HG02870 (cell line): ENCODE results near the gene OR2T1.
"Not testable (repeated sequence)": the region's sequence is repeated elsewhere in the genome, so short reads cannot be mapped to it uniquely, and the experiment has no call there.

Experiments
- ATAC-seq: cut with Tn5 transposase; IDR thresholded peaks from one replicate; pipeline ENCODE4 v1.9.1; 2021; ENCODE audit warnings: mild to moderate bottlenecking, moderate library complexity; ENCODE audit not compliant: unreplicated experiment

OR2T1 gene

GRCh38 chr1:248433811-248434415 lies 31.1 kb downstream of the OR2T1 start:
- ATAC-seq: not testable (repeated sequence)

- not testable (repeated sequence) for ATAC-seq
Observed at GRCh38 chr1:248434913-248435312, 32.1 kb downstream of the OR2T1 start.

- ATAC-seq: peak; percentile 74
Observed at GRCh38 chr1:248436303-248436702, 33.5 kb downstream of the OR2T1 start.

- peak; percentile 34 for ATAC-seq
Observed at GRCh38 chr1:248438668-248439067, 35.8 kb downstream of the OR2T1 start.

GRCh38 chr1:248439283-248439682 lies 36.4 kb downstream of the OR2T1 start:
- ATAC-seq: not testable (repeated sequence)

GRCh38 chr1:248442500-248443277 lies 39.8 kb downstream of the OR2T1 start:
- not testable (repeated sequence) for ATAC-seq

GRCh38 chr1:248444603-248445002 lies 41.8 kb downstream of the OR2T1 start:
- ATAC-seq: not testable (repeated sequence)

- ATAC-seq: not testable (repeated sequence)
Observed at GRCh38 chr1:248445399-248445798, 42.6 kb downstream of the OR2T1 start, which contains the start of gene OR2T2. OR2T2 (plus strand) TSS chr1:248445637; CDS start chr1:248452798, 7,161 bp downstream.

- peak; percentile 44 for ATAC-seq
Observed at GRCh38 chr1:248448409-248449074, 45.7 kb downstream of the OR2T1 start.

- ATAC-seq: peak; percentile 0
Observed at GRCh38 chr1:248449821-248450465, 47.1 kb downstream of the OR2T1 start.

- ATAC-seq: peak; percentile 69
Observed at GRCh38 chr1:248450466-248451145, 47.8 kb downstream of the OR2T1 start.

- ATAC-seq: not testable (repeated sequence)
Observed at GRCh38 chr1:248453619-248454018, 50.8 kb downstream of the OR2T1 start.

- ATAC-seq: not testable (repeated sequence)
Observed at GRCh38 chr1:248455045-248455444, 52.2 kb downstream of the OR2T1 start.

- not testable (repeated sequence) for ATAC-seq
Observed at GRCh38 chr1:248456635-248457034, 53.8 kb downstream of the OR2T1 start.
